ENCODE data around the gene EFCAB6. TPM values are rescaled to one million over a fixed set of nuclear protein-coding genes. Genes with fewer than 3 reads are reported as not detected.

The EFCAB6 gene
- total and polyA plus RNA-seq, 2 donors (not counting 1 experiment from before 2014, with no cell fraction given), result 0.07 to 0.10 TPM

- Histone ChIP-seq H4K20me1 (ENCODE audit: control insufficient read depth, insufficient read depth, low read length, poor library complexity, severe bottlenecking) (no peaks in the 10 kb centered on the region), H2AFZ (ENCODE audit: insufficient read depth, low read depth, low read length, poor library complexity, severe bottlenecking) (no peak overlapping the region), H3K27me3 (replicated peaks in 1 of 4; ENCODE audit: control extremely low read depth in 1 of 4, control insufficient read depth in 3 of 4, insufficient read depth in 4 of 4, low read length in 3 of 4) (peaks cover 0 to 37% (median 18%) of the 10 kb centered on the region in 4 experiments), H3K79me2 (ENCODE audit: control insufficient read depth, insufficient read depth, low read length) (no peaks in the 10 kb centered on the region), H3K27ac (ENCODE audit: low read length in 2 of 2) (no peak overlapping the region), H3K36me3 (replicated peaks in 1 of 2; ENCODE audit: control extremely low read depth in 1 of 2, control insufficient read depth in 1 of 2, extremely low read depth in 1 of 2, insufficient read depth in 2 of 2, low read length in 1 of 2) (no peaks in the 10 kb centered on the region), H3K9ac (ENCODE audit: low read length) (no peak overlapping the region), H3K4me2 (replicated peaks; ENCODE audit: low read depth, low read length, poor library complexity, severe bottlenecking) (no peak overlapping the region), H3K4me3 (ENCODE audit: control extremely low read depth in 1 of 5, extremely low read depth in 1 of 5, insufficient read depth in 1 of 5, low read depth in 2 of 5, low read length in 4 of 5) (no peak overlapping the region), H3K9me3 (ENCODE audit: control extremely low read depth in 1 of 3, control insufficient read depth in 2 of 3, insufficient read depth in 1 of 3, low read length in 2 of 3) (peaks cover 0 to 23% (median 0%) of the 10 kb centered on the region in 3 donors), H3K4me1 (ENCODE audit: control insufficient read depth in 2 of 2, insufficient read depth in 2 of 2, low read length in 2 of 2) (no peaks in the 10 kb centered on the region)
- peaks cover 3% of the 10 kb centered on the region for H3K9me3 Mint-ChIP-seq (ENCODE audit: insufficient read depth)
- no peak overlapping the region for H3K4me3 Mint-ChIP-seq
- H3K4me1 Mint-ChIP-seq, result peaks cover 4% of the 10 kb centered on the region
- peaks cover 58% of the 10 kb centered on the region for H3K27me3 Mint-ChIP-seq
- no peak for ATAC-seq (ENCODE audit: low read depth)
- intact Hi-C loops (cut with micrococcal nuclease), result no loop called here
- 91% methylated on average over 11 of the region's 11 CpGs for WGBS (ENCODE audit: insufficient coverage)
- H3K27ac Mint-ChIP-seq, result no peak overlapping the region
- POLR2A ChIA-PET, result no interaction called here
- no peak for DNase-seq
- no peak for TF ChIP-seq EZH2 (IDR thresholded peaks at IDR 0.05; ENCODE audit: borderline replicate concordance, insufficient read depth, low read depth, low read length, poor library complexity, severe bottlenecking)
- no peak for TF ChIP-seq CTCF (IDR thresholded peaks at IDR 0.05)
- CTCF ChIA-PET, result no interaction called here
Observed at GRCh38 chr22:43860126-43860525, 48.0 kb upstream of the EFCAB6 start.

GRCh38 chr22:43859621-43860020, 47.5 kb upstream of the EFCAB6 start:
- Histone ChIP-seq H3K4me3 (ENCODE audit: control extremely low read depth in 1 of 5, extremely low read depth in 1 of 5, insufficient read depth in 1 of 5, low read depth in 2 of 5, low read length in 4 of 5) (no peak overlapping the region), H3K79me2 (ENCODE audit: control insufficient read depth, insufficient read depth, low read length) (no peaks in the 10 kb centered on the region), H3K27me3 (replicated peaks in 1 of 4; ENCODE audit: control extremely low read depth in 1 of 4, control insufficient read depth in 3 of 4, insufficient read depth in 4 of 4, low read length in 3 of 4) (peaks cover 0 to 32% (median 17%) of the 10 kb centered on the region in 4 experiments), H3K4me2 (replicated peaks; ENCODE audit: low read depth, low read length, poor library complexity, severe bottlenecking) (no peak overlapping the region), H3K36me3 (replicated peaks in 1 of 2; ENCODE audit: control extremely low read depth in 1 of 2, control insufficient read depth in 1 of 2, extremely low read depth in 1 of 2, insufficient read depth in 2 of 2, low read length in 1 of 2) (no peaks in the 10 kb centered on the region), H4K20me1 (ENCODE audit: control insufficient read depth, insufficient read depth, low read length, poor library complexity, severe bottlenecking) (no peaks in the 10 kb centered on the region), H2AFZ (ENCODE audit: insufficient read depth, low read depth, low read length, poor library complexity, severe bottlenecking) (no peak overlapping the region), H3K9ac (ENCODE audit: low read length) (no peak overlapping the region), H3K4me1 (ENCODE audit: control insufficient read depth in 2 of 2, insufficient read depth in 2 of 2, low read length in 2 of 2) (no peaks in the 10 kb centered on the region), H3K9me3 (ENCODE audit: control extremely low read depth in 1 of 3, control insufficient read depth in 2 of 3, insufficient read depth in 1 of 3, low read length in 2 of 3) (peaks cover 0 to 26% (median 0%) of the 10 kb centered on the region in 3 donors), H3K27ac (ENCODE audit: low read length in 2 of 2) (no peak overlapping the region)
- 94% methylated on average over 8 of the region's 14 CpGs for WGBS (ENCODE audit: insufficient coverage)
- no peak for TF ChIP-seq EZH2 (IDR thresholded peaks at IDR 0.05; ENCODE audit: borderline replicate concordance, insufficient read depth, low read depth, low read length, poor library complexity, severe bottlenecking)
- TF ChIP-seq CTCF (IDR thresholded peaks at IDR 0.05), result no peak
- ChIA-PET CTCF (no interaction called here), POLR2A (no interaction called here)
- intact Hi-C loops (cut with micrococcal nuclease), result no loop called here
- Mint-ChIP-seq H3K27me3 (peaks cover 54% of the 10 kb centered on the region), H3K4me1 (peaks cover 4% of the 10 kb centered on the region), H3K9me3 (ENCODE audit: insufficient read depth) (peaks cover 3% of the 10 kb centered on the region), H3K27ac (no peak overlapping the region), H3K4me3 (no peak overlapping the region)
- ATAC-seq (ENCODE audit: low read depth) (no peak), DNase-seq (no peak)
